Endothelial cell of umbilical vein (primary cell): Measurements from ENCODE around the gene CXCR5. TPM values are rescaled to one million over a fixed set of nuclear protein-coding genes. Genes with fewer than 3 reads are reported as not detected.

ENCODE experiments used
- BruUV-seq: library from RNA; stranded (reverse); fragments of 400-500 nt; replicated peaks from 2 replicates; lab custom pipeline; 2021; lab: Mats Ljungman, UMichigan
- CTCF ChIA-PET: fragments of 300-600, 350-600 bp; sonication (Branson Sonifier 250); formaldehyde crosslinking; loops from one replicate; lab custom pipeline; 2021; ENCODE audit warnings: antibody characterized with exemption, inconsistent platforms; lab: Charles Lee
- POLR2A ChIA-PET: fragments of 300-600, 350-600 bp; sonication (Branson Sonifier 250); formaldehyde crosslinking; loops from one replicate; lab custom pipeline; 2021; ENCODE audit warnings: antibody characterized with exemption, inconsistent platforms; lab: Charles Lee
- DNase-seq: peaks from one replicate; pipeline ENCODE4 v3.0.0-alpha.2; 2011; ENCODE audit warnings: low read depth, low spot score
- FAIRE-seq: peaks from 2 replicates; lab custom pipeline; 2011; peaks lifted over from hg19 to GRCh38; lab: Jason Lieb, UNC
- H2AFZ ChIP-seq: 2 replicates; pipeline ENCODE4 v1.6.0; 2012; ENCODE audit warnings: low read depth, low read length, control low read depth, inconsistent platforms
- H3K27ac ChIP-seq: 2 replicates; pipeline ENCODE4 v1.5.1; 2011; ENCODE audit warnings: low read depth, mild to moderate bottlenecking, control low read depth, low read length, moderate library complexity; ENCODE audit not compliant: insufficient read depth
- H3K27me3 ChIP-seq, 2 experiments: 2 replicates each; pipeline versions ENCODE4 v1.6.0 to v1.6.1; 2011; ENCODE audit warnings: low read length in 2 of 2, mixed read lengths in 1 of 2; ENCODE audit not compliant: control insufficient read depth in 2 of 2, insufficient read depth in 2 of 2
- H3K36me3 ChIP-seq, 2 experiments: 2 replicates in 1 of 2; 3 replicates in 1 of 2; pipeline ENCODE4 v1.5.1; 2011; ENCODE audit warnings: low read length in 2 of 2, mild to moderate bottlenecking in 1 of 2, moderate library complexity in 1 of 2; ENCODE audit not compliant: control insufficient read depth in 2 of 2, insufficient read depth in 2 of 2; ENCODE audit errors: extremely low read depth in 1 of 2
- H3K4me1 ChIP-seq: 3 replicates; pipeline ENCODE4 v1.5.1; 2011; ENCODE audit warnings: mild to moderate bottlenecking, low read length; ENCODE audit not compliant: control insufficient read depth, insufficient read depth; ENCODE audit errors: extremely low read depth
- H3K4me2 ChIP-seq: 2 replicates; pipeline ENCODE4 v1.6.1; 2011; ENCODE audit warnings: low read length, control low read depth, mixed read lengths; ENCODE audit not compliant: insufficient read depth
- H3K4me3 ChIP-seq, 3 experiments: fragments of 200-600 bp in 1 of 3; sonication (generic), shearing (Covaris generic) in 1 of 3; replicated peaks in 1 of 3; 2 replicates each; pipeline ENCODE4 v1.5.1; 2011 to 2016; ENCODE audit warnings: control low read depth in 3 of 3, low read length in 3 of 3, mild to moderate bottlenecking in 2 of 3, inconsistent platforms in 1 of 3, low read depth in 1 of 3, moderate library complexity in 1 of 3; ENCODE audit not compliant: insufficient read depth in 1 of 3
- H3K79me2 ChIP-seq: 2 replicates; pipeline ENCODE4 v1.6.0; 2012; ENCODE audit warnings: low read length, inconsistent platforms; ENCODE audit not compliant: control insufficient read depth, insufficient read depth
- H3K9ac ChIP-seq: replicated peaks from 2 replicates; pipeline ENCODE3; 2011; ENCODE audit warnings: low read length, control low read depth; ENCODE audit not compliant: insufficient read depth; ENCODE audit errors: extremely low read depth
- H3K9me1 ChIP-seq: replicated peaks from 3 replicates; pipeline ENCODE4 v1.6.0; 2011; ENCODE audit warnings: mild to moderate bottlenecking, low read length; ENCODE audit not compliant: control insufficient read depth, insufficient read depth; ENCODE audit errors: extremely low read depth
- H3K9me3 ChIP-seq: replicated peaks from 2 replicates; pipeline ENCODE4 v1.5.1; 2012; ENCODE audit warnings: low read length, inconsistent platforms; ENCODE audit not compliant: control insufficient read depth, insufficient read depth
- H4K20me1 ChIP-seq: replicated peaks from 2 replicates; pipeline ENCODE3; 2011; ENCODE audit warnings: mild to moderate bottlenecking, low read length; ENCODE audit not compliant: control insufficient read depth, insufficient read depth; ENCODE audit errors: extremely low read depth
- CTCF ChIP-seq, 2 donors: IDR thresholded peaks; 1 replicate in 1 of 2; 2 replicates in 1 of 2; pipeline ENCODE4 v1.5.1; 2011; ENCODE audit warnings: low read length in 2 of 2, mild to moderate bottlenecking in 2 of 2, moderate library complexity in 2 of 2, control low read depth in 1 of 2, inconsistent platforms in 1 of 2, low read depth in 1 of 2; ENCODE audit not compliant: insufficient read depth in 1 of 2; ENCODE audit errors: extremely low read depth in 1 of 2
- EZH2 ChIP-seq: IDR thresholded peaks from 2 replicates; pipeline ENCODE4 v1.6.1; 2012; ENCODE audit warnings: borderline replicate concordance, low read depth, mild to moderate bottlenecking, moderate library complexity, low read length, inconsistent platforms; ENCODE audit not compliant: severe bottlenecking
- FOS ChIP-seq: IDR thresholded peaks from 2 replicates; pipeline ENCODE4 v1.6.1; 2011; ENCODE audit warnings: mild to moderate bottlenecking, low read length, moderate library complexity, borderline replicate concordance; ENCODE audit not compliant: insufficient read depth
- GATA2 ChIP-seq: IDR thresholded peaks from 2 replicates; pipeline ENCODE4 v1.7.0; 2011; ENCODE audit warnings: low read depth, mild to moderate bottlenecking, moderate library complexity, mixed read lengths, low read length; ENCODE audit not compliant: insufficient read length, insufficient read depth
- JUN ChIP-seq: IDR thresholded peaks from 2 replicates; pipeline ENCODE4 v1.6.1; 2011; ENCODE audit warnings: borderline replicate concordance, low read depth; ENCODE audit not compliant: insufficient read length, insufficient read depth
- MAX ChIP-seq: IDR thresholded peaks from 2 replicates; pipeline ENCODE4 v1.6.1; 2011; ENCODE audit not compliant: insufficient read depth, insufficient read length
- MYC ChIP-seq: IDR thresholded peaks from one replicate; pipeline ENCODE4 v1.6.1; 2011; ENCODE audit warnings: mild to moderate bottlenecking, low read depth, low read length
- POLR2A ChIP-seq: IDR thresholded peaks from 2 replicates; pipeline ENCODE4 v1.6.1; 2012; ENCODE audit warnings: low read depth, mild to moderate bottlenecking, control low read depth, low read length
- POLR2AphosphoS5 ChIP-seq: IDR thresholded peaks from 2 replicates; pipeline ENCODE4 v1.6.1; 2012; ENCODE audit warnings: low read depth, mild to moderate bottlenecking, control low read depth, low read length, moderate library complexity; ENCODE audit not compliant: insufficient read depth
- dilution Hi-C: fragments of 300-500 bp; cut with MboI; formaldehyde crosslinking; loops from one replicate; pipeline ENCODE4 v1.15.0; 2019; ENCODE audit warnings: low sequenced_read_pairs; ENCODE audit not compliant: extremely low pct_ligation_motif_present
- intact Hi-C: fragments of 100-400 bp; cut with micrococcal nuclease; formaldehyde crosslinking; loops from one replicate; pipeline ENCODE4 v1.10.0; 2022
- polyA plus RNA-seq, 4 experiments: library from polyadenylated mRNA; depleted of rRNA in 3 of 4; stranded (reverse) in 3 of 4; unstranded in 1 of 4; fragments of >200 nt; gene quantifications; 2 replicates each; pipeline versions ENCODE4 v1.2.1 to v1.2.3, GENCODE V29; 2011 to 2012; ENCODE audit warnings: missing spikeins in 1 of 4
- total RNA-seq: library from RNA; stranded (reverse); gene quantifications from 2 replicates; pipeline ENCODE4 v1.2.3, GENCODE V29; 2021

Gene CXCR5
- total and polyA plus RNA-seq, 2 donors (not counting 3 experiments of a cell fraction or from before 2014, with no cell fraction given), result not detected

- Histone ChIP-seq H3K36me3 (no peaks in the 10 kb centered on the region), H3K4me3 (no peak overlapping the region), H3K79me2 (no peaks in the 10 kb centered on the region), H3K27me3 (peaks cover 0 to 6% of the 10 kb centered on the region in 2 experiments), H2AFZ (no peak overlapping the region), H4K20me1 (no peaks in the 10 kb centered on the region), H3K9me3 (no peaks in the 10 kb centered on the region), H3K4me2 (no peak overlapping the region), H3K27ac (no peak overlapping the region), H3K9me1 (no peaks in the 10 kb centered on the region), H3K4me1 (peaks cover 4% of the 10 kb centered on the region), H3K9ac (no peak overlapping the region)
- no TSS peak for BruUV-seq
- POLR2A ChIA-PET, result no interaction called here
- intact Hi-C loops (no loop called here), dilution Hi-C loops (no loop called here)
- TF ChIP-seq JUN (no peak), EZH2 (no peak), MYC (no peak), POLR2A (no peak), GATA2 (no peak), CTCF (IDR thresholded peaks at IDR 0.05; ENCODE audit: extremely low read depth in 1 of 2, insufficient read depth in 1 of 2, low read depth in 1 of 2, low read length in 2 of 2) (no peak), MAX (no peak), FOS (no peak), POLR2AphosphoS5 (no peak)
- FAIRE-seq (no peak), DNase-seq (no peak)
- CTCF ChIA-PET, result no interaction called here
These were observed 40.1 kb upstream of the CXCR5 start for GRCh38 chr11:118843565-118843964.
